Endothelial cell of umbilical vein (primary cell): Measurements from ENCODE around the gene KCNAB2. TPM values are rescaled to one million over a fixed set of nuclear protein-coding genes. Genes with fewer than 3 reads are reported as not detected.
A peak's percentile ranks its signal among the peaks of the same experiment; 100 is the strongest.

ENCODE experiments used
- BruUV-seq: library from RNA; stranded (reverse); fragments of 400-500 nt; replicated peaks from 2 replicates; lab custom pipeline; 2021; lab: Mats Ljungman, UMichigan
- CTCF ChIA-PET: fragments of 300-600, 350-600 bp; sonication (Branson Sonifier 250); formaldehyde crosslinking; loops from one replicate; lab custom pipeline; 2021; ENCODE audit warnings: antibody characterized with exemption, inconsistent platforms; lab: Charles Lee
- POLR2A ChIA-PET: fragments of 300-600, 350-600 bp; sonication (Branson Sonifier 250); formaldehyde crosslinking; loops from one replicate; lab custom pipeline; 2021; ENCODE audit warnings: antibody characterized with exemption, inconsistent platforms; lab: Charles Lee
- DNase-seq: peaks from one replicate; pipeline ENCODE4 v3.0.0-alpha.2; 2011; ENCODE audit warnings: low read depth, low spot score
- FAIRE-seq: peaks from 2 replicates; lab custom pipeline; 2011; peaks lifted over from hg19 to GRCh38; lab: Jason Lieb, UNC
- H2AFZ ChIP-seq: 2 replicates; pipeline ENCODE4 v1.6.0; 2012; ENCODE audit warnings: low read depth, low read length, control low read depth, inconsistent platforms
- H3K27ac ChIP-seq: 2 replicates; pipeline ENCODE4 v1.5.1; 2011; ENCODE audit warnings: low read depth, mild to moderate bottlenecking, control low read depth, low read length, moderate library complexity; ENCODE audit not compliant: insufficient read depth
- H3K27me3 ChIP-seq, 2 experiments: 2 replicates each; pipeline versions ENCODE4 v1.6.0 to v1.6.1; 2011; ENCODE audit warnings: low read length in 2 of 2, mixed read lengths in 1 of 2; ENCODE audit not compliant: control insufficient read depth in 2 of 2, insufficient read depth in 2 of 2
- H3K36me3 ChIP-seq, 2 experiments: 2 replicates in 1 of 2; 3 replicates in 1 of 2; pipeline ENCODE4 v1.5.1; 2011; ENCODE audit warnings: low read length in 2 of 2, mild to moderate bottlenecking in 1 of 2, moderate library complexity in 1 of 2; ENCODE audit not compliant: control insufficient read depth in 2 of 2, insufficient read depth in 2 of 2; ENCODE audit errors: extremely low read depth in 1 of 2
- H3K4me1 ChIP-seq: 3 replicates; pipeline ENCODE4 v1.5.1; 2011; ENCODE audit warnings: mild to moderate bottlenecking, low read length; ENCODE audit not compliant: control insufficient read depth, insufficient read depth; ENCODE audit errors: extremely low read depth
- H3K4me2 ChIP-seq: 2 replicates; pipeline ENCODE4 v1.6.1; 2011; ENCODE audit warnings: low read length, control low read depth, mixed read lengths; ENCODE audit not compliant: insufficient read depth
- H3K4me3 ChIP-seq, 3 experiments: fragments of 200-600 bp in 1 of 3; sonication (generic), shearing (Covaris generic) in 1 of 3; replicated peaks in 1 of 3; 2 replicates each; pipeline ENCODE4 v1.5.1; 2011 to 2016; ENCODE audit warnings: control low read depth in 3 of 3, low read length in 3 of 3, mild to moderate bottlenecking in 2 of 3, inconsistent platforms in 1 of 3, low read depth in 1 of 3, moderate library complexity in 1 of 3; ENCODE audit not compliant: insufficient read depth in 1 of 3
- H3K79me2 ChIP-seq: 2 replicates; pipeline ENCODE4 v1.6.0; 2012; ENCODE audit warnings: low read length, inconsistent platforms; ENCODE audit not compliant: control insufficient read depth, insufficient read depth
- H3K9ac ChIP-seq: replicated peaks from 2 replicates; pipeline ENCODE3; 2011; ENCODE audit warnings: low read length, control low read depth; ENCODE audit not compliant: insufficient read depth; ENCODE audit errors: extremely low read depth
- H3K9me1 ChIP-seq: replicated peaks from 3 replicates; pipeline ENCODE4 v1.6.0; 2011; ENCODE audit warnings: mild to moderate bottlenecking, low read length; ENCODE audit not compliant: control insufficient read depth, insufficient read depth; ENCODE audit errors: extremely low read depth
- H3K9me3 ChIP-seq: replicated peaks from 2 replicates; pipeline ENCODE4 v1.5.1; 2012; ENCODE audit warnings: low read length, inconsistent platforms; ENCODE audit not compliant: control insufficient read depth, insufficient read depth
- H4K20me1 ChIP-seq: replicated peaks from 2 replicates; pipeline ENCODE3; 2011; ENCODE audit warnings: mild to moderate bottlenecking, low read length; ENCODE audit not compliant: control insufficient read depth, insufficient read depth; ENCODE audit errors: extremely low read depth
- CTCF ChIP-seq, 2 donors: IDR thresholded peaks; 1 replicate in 1 of 2; 2 replicates in 1 of 2; pipeline ENCODE4 v1.5.1; 2011; ENCODE audit warnings: low read length in 2 of 2, mild to moderate bottlenecking in 2 of 2, moderate library complexity in 2 of 2, control low read depth in 1 of 2, inconsistent platforms in 1 of 2, low read depth in 1 of 2; ENCODE audit not compliant: insufficient read depth in 1 of 2; ENCODE audit errors: extremely low read depth in 1 of 2
- EZH2 ChIP-seq: IDR thresholded peaks from 2 replicates; pipeline ENCODE4 v1.6.1; 2012; ENCODE audit warnings: borderline replicate concordance, low read depth, mild to moderate bottlenecking, moderate library complexity, low read length, inconsistent platforms; ENCODE audit not compliant: severe bottlenecking
- FOS ChIP-seq: IDR thresholded peaks from 2 replicates; pipeline ENCODE4 v1.6.1; 2011; ENCODE audit warnings: mild to moderate bottlenecking, low read length, moderate library complexity, borderline replicate concordance; ENCODE audit not compliant: insufficient read depth
- GATA2 ChIP-seq: IDR thresholded peaks from 2 replicates; pipeline ENCODE4 v1.7.0; 2011; ENCODE audit warnings: low read depth, mild to moderate bottlenecking, moderate library complexity, mixed read lengths, low read length; ENCODE audit not compliant: insufficient read length, insufficient read depth
- JUN ChIP-seq: IDR thresholded peaks from 2 replicates; pipeline ENCODE4 v1.6.1; 2011; ENCODE audit warnings: borderline replicate concordance, low read depth; ENCODE audit not compliant: insufficient read length, insufficient read depth
- MAX ChIP-seq: IDR thresholded peaks from 2 replicates; pipeline ENCODE4 v1.6.1; 2011; ENCODE audit not compliant: insufficient read depth, insufficient read length
- MYC ChIP-seq: IDR thresholded peaks from one replicate; pipeline ENCODE4 v1.6.1; 2011; ENCODE audit warnings: mild to moderate bottlenecking, low read depth, low read length
- POLR2A ChIP-seq: IDR thresholded peaks from 2 replicates; pipeline ENCODE4 v1.6.1; 2012; ENCODE audit warnings: low read depth, mild to moderate bottlenecking, control low read depth, low read length
- POLR2AphosphoS5 ChIP-seq: IDR thresholded peaks from 2 replicates; pipeline ENCODE4 v1.6.1; 2012; ENCODE audit warnings: low read depth, mild to moderate bottlenecking, control low read depth, low read length, moderate library complexity; ENCODE audit not compliant: insufficient read depth
- dilution Hi-C: fragments of 300-500 bp; cut with MboI; formaldehyde crosslinking; loops from one replicate; pipeline ENCODE4 v1.15.0; 2019; ENCODE audit warnings: low sequenced_read_pairs; ENCODE audit not compliant: extremely low pct_ligation_motif_present
- intact Hi-C: fragments of 100-400 bp; cut with micrococcal nuclease; formaldehyde crosslinking; loops from one replicate; pipeline ENCODE4 v1.10.0; 2022
- polyA plus RNA-seq, 4 experiments: library from polyadenylated mRNA; depleted of rRNA in 3 of 4; stranded (reverse) in 3 of 4; unstranded in 1 of 4; fragments of >200 nt; gene quantifications; 2 replicates each; pipeline versions ENCODE4 v1.2.1 to v1.2.3, GENCODE V29; 2011 to 2012; ENCODE audit warnings: missing spikeins in 1 of 4
- total RNA-seq: library from RNA; stranded (reverse); gene quantifications from 2 replicates; pipeline ENCODE4 v1.2.3, GENCODE V29; 2021

KCNAB2 gene
- total and polyA plus RNA-seq, 2 donors (not counting 3 experiments of a cell fraction or from before 2014, with no cell fraction given), result 2.4 to 3.8 TPM

- no peak overlapping the region for H3K4me2 ChIP-seq
- H3K4me1 ChIP-seq, result no peaks in the 10 kb centered on the region
- no peak overlapping the region for H2AFZ ChIP-seq
- DNase-seq (peak; percentile 31), FAIRE-seq (no peak)
- H3K4me3 ChIP-seq, result no peak overlapping the region
- H3K9ac ChIP-seq, result no peak overlapping the region
- POLR2A ChIA-PET, result no interaction called here
- H3K9me1 ChIP-seq, result no peaks in the 10 kb centered on the region
- TF ChIP-seq CTCF (IDR thresholded peaks at IDR 0.05; ENCODE audit: extremely low read depth in 1 of 2, insufficient read depth in 1 of 2, low read depth in 1 of 2, low read length in 2 of 2) (peak in 1 of 2 donors; percentile 54), FOS (no peak)
- CTCF ChIA-PET, result interaction anchor here (0.8 to 3.3 kb wide), 4 partner anchors 22 to 124 kb away, joined by 3 to 41 read pairs (median 4); no protein-coding TSS in a partner anchor
- H3K27ac ChIP-seq, result no peak overlapping the region
- H3K79me2 ChIP-seq, result no peaks in the 10 kb centered on the region
- BruUV-seq, result no TSS peak
- H3K27me3 ChIP-seq, result no peaks in the 10 kb centered on the region
- no peaks in the 10 kb centered on the region for H3K36me3 ChIP-seq
- H4K20me1 ChIP-seq, result no peaks in the 10 kb centered on the region
- no peaks in the 10 kb centered on the region for H3K9me3 ChIP-seq
- dilution Hi-C loops, result no loop called here
- intact Hi-C loops, result loop anchor here (1.0 kb wide), 2 partner anchors 27 to 39 kb away; no protein-coding TSS in a partner anchor
Observed at GRCh38 chr1:6080469-6080868, 34.8 kb downstream of the KCNAB2 start.

- no peak overlapping the region for H2AFZ ChIP-seq
- intact Hi-C loops (loop anchor here (1.0 kb wide), 1 partner anchor 163 kb away; no protein-coding TSS in a partner anchor), dilution Hi-C loops (no loop called here)
- BruUV-seq, result no TSS peak
- H3K9me1 ChIP-seq, result no peaks in the 10 kb centered on the region
- DNase-seq (no peak), FAIRE-seq (no peak)
- H3K36me3 ChIP-seq, result no peaks in the 10 kb centered on the region
- H3K27ac ChIP-seq, result no peak overlapping the region
- ChIA-PET CTCF (interaction anchor here (0.8 to 3.3 kb wide), 7 partner anchors 8 to 163 kb away, joined by 3 to 41 read pairs (median 7); partner anchors contain the start of gene HES3), POLR2A (no interaction called here)
- H3K4me1 ChIP-seq, result no peaks in the 10 kb centered on the region
- H3K9ac ChIP-seq, result no peak overlapping the region
- no peaks in the 10 kb centered on the region for H4K20me1 ChIP-seq
- no peaks in the 10 kb centered on the region for H3K79me2 ChIP-seq
- H3K4me2 ChIP-seq, result no peak overlapping the region
- no peaks in the 10 kb centered on the region for H3K27me3 ChIP-seq
- H3K9me3 ChIP-seq, result no peaks in the 10 kb centered on the region
- TF ChIP-seq FOS (no peak), POLR2A (no peak), GATA2 (no peak), CTCF (IDR thresholded peaks at IDR 0.05; ENCODE audit: extremely low read depth in 1 of 2, insufficient read depth in 1 of 2, low read depth in 1 of 2, low read length in 2 of 2) (no peak), POLR2AphosphoS5 (no peak), EZH2 (no peak), MYC (no peak), JUN (no peak), MAX (no peak)
- H3K4me3 ChIP-seq, result no peak overlapping the region
Observed at GRCh38 chr1:6081901-6082300, 36.2 kb downstream of the KCNAB2 start.
